NK-92 treated with Interleukin-12 subunit alpha and Interleukin-12 subunit beta, amount 100 ng/mL, for 24 hours (cell line): Measurements from ENCODE around the gene CETP.
"Not testable (repeated sequence)": the region's sequence is repeated elsewhere in the genome, so short reads cannot be mapped to it uniquely, and the experiment has no call there.

ENCODE experiments used
- DNase-seq: peaks from one replicate; lab custom pipeline; 2025; lab: John Stamatoyannopoulos, UW

CETP gene

DNA sequence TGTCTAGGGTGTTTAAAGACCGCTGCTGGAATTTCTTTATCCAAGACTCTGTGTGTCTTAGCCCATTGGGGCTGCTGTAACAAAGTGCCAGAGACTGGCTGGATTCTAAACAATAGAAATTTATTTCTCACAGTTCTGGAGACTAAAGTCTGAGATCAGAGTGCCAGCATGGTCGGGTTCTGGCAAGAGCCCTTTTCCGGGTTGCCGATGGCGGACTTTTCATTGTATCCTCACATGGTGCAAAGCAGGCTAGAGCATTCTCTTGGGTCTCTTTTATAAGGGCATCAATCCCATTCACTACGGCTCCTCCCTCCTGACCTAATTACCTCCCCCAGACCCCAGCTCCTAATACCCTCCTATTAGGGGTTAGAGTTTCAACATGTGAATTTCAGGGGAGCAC lies 37.1 kb downstream of the CETP start:
- no peak for DNase-seq

DNA sequence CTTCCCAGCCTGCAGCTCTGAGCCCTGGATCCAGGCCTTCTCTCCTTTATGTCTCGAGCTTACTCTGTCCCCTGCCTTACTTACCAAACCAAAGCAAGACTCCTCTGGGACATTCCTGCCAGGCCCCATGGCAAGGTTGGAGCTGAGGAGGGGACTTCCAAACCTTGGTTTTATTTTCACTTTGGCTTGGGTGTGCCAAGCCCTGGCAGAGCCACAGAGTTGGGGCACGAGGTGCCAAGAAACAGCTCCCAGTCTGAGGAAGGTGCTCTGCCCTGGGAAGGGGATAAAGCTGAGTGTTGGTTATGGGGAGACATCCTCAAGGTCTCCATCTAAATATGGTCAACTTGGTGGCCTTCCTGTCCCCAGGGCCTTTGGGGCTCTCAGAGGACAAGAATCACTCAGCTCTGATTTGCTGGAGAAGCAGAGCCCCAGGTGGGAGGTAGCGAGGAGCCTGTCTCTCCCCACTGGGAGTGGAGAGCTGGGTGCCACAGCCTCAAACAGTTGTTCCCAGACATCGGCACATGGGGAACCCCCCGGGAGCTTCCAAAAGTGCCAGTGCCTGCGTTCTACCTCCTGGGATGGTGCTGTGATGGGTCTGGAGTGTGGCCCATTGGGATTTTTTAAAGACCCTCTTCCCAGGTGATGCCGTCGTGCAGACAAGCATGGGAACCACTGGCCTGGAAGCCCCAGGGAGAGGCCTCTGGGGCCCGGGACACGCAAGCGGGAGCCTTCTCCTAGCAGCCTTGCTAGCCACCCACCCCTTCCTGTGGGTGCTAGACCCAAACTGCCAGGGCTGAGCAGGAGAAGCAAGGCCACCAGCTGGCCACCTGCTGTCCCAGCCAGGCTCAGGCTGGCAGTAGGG lies 37.9 kb downstream of the CETP start:
- no peak for DNase-seq

DNA sequence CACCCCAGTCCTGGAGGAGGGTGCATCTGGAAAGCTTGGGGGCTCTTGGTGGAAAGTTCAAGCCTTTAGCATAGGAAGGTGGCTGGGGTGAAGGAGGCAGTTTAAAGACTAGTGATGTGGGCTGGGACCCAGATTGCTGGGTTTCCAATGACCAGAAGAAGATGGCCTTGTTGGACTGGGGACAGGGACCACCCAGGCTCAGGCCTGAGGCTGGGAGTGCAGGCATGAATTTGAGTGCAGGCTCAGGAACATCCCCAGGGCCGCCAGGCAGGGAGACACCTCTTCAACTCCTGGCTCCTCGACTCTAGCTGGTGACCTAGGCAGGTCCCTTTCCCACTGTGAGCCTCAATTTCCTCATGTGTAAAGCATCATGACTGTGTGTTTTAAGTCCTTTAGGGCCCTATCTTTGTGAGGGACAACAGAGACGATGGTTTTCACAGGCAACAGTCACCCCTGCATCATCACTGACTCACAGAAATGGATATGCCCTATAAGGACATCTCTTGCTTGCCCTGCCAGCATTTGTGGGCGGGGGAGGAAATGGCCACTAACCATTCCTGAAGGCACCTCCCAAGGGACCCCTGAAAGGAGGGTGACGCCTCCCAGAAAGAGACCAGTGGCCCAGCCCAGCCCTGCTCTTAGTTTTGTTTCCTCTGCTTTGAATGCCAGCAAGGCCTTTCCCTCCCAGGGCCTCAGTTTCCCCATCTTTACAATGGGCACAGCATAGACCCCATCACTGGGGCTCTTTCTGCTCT lies 38.7 kb downstream of the CETP start:
- no peak for DNase-seq

GRCh38 chr16:57001026-57001679 lies 39.4 kb downstream of the CETP start:
- DNase-seq, result no peak

DNA sequence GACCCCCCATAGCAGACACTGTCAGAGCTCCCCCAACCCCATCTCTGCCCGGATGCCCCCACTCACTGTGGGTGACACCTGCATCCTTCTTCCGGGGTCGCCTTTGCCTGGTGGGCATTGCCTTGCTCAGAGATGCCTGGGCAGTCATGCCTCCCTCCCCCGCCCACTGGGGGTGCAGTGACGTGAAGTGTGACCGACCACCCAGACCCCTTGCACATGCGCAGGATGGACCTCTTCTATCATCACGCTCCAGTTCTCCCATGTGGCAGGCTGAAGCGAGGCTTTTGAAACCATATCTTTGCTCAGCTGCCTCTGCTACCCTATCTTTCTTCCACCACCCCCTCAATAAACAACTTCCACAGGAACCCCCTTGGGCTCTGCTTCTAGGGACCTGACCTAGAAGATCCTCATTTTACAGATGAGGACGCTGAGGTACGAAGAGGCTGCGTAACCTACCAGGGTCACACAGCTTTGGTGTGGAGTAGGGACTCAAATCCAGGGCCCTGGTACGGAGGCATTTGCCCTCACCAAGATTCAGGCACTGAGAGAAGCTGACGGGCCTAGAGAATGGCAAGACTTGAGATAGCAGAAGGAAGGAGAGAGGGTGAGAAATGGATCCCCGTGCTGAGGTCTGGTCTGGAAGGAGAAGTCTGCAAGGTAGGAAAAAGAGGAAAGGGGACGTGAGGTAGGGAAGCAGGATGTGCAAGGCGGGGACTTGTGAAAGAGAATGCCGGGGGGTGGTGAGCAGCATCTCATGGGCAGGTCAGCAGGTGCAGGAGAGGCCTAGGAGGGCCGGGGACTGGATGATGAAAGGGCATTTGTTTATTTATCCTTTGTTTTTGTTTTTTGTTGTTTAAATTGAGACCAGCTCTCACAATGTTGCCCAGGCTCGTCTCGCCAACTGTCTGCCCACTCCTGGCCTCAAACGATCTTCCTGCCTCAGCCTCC lies 42.0 kb downstream of the CETP start:
- no peak for DNase-seq

DNA sequence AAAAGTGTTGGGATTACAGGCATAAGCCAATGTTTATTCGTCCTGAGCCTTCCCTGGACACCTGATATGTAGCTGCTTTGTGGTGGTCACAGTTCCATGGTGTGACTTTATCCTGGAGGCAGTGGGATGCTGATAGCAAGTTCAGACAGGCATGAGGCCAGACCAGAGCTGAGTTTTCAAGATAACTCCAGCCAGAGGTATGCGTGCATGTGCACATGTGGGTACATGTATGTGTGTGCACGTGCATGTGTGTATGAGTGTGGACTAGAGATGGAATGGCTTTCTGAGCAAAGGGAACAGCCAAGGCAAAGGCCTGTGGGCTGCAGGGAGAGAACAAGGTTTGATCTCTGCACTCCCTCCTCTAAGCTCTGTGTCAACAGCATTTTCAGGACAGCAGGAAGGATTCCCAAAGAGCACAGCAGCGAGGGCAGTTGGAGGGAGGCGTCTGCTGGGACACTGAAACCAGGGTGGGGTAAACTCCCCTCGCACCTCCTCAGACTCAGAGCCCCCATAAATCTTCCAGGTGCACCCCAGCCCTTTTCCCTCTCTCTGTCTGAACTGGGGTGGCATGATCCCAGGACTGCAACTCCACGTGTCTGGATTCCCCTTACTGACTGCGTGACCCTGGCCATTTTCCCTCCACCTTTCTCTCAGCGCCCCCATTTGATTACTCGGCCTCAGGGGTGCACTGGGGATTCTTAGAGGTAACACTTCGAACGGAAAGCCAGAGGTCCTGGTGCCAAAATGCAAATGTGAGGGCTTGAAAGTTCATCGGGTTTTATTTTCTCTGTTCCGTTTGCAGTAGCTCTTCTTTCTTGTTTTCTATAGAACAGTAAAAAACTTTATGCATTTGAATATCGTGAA lies 42.9 kb downstream of the CETP start:
- DNase-seq, result no peak

DNA sequence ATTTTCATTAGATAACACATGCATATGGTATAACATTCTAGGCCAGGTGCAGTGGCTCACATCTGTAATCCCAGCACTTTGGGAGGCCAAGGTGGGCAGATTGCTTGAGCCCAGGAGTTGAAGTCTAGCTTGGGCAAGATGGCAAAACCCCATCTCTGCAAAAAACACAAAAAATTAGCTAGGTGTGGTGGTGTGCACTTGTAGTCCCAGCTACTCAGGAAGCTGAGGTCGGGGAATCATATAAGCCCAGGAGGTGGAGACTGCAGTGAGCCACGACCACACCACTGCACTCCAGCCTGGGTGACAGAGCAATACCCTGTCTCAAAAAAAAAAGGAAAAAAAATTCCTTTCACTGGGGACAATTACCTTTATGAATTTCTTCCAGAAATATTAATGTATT lies 43.8 kb downstream of the CETP start:
- not testable (repeated sequence) for DNase-seq

GRCh38 chr16:57007050-57007449 lies 45.3 kb downstream of the CETP start:
- DNase-seq, result no peak

GRCh38 chr16:57007530-57007929 lies 45.8 kb downstream of the CETP start:
- no peak for DNase-seq

DNA sequence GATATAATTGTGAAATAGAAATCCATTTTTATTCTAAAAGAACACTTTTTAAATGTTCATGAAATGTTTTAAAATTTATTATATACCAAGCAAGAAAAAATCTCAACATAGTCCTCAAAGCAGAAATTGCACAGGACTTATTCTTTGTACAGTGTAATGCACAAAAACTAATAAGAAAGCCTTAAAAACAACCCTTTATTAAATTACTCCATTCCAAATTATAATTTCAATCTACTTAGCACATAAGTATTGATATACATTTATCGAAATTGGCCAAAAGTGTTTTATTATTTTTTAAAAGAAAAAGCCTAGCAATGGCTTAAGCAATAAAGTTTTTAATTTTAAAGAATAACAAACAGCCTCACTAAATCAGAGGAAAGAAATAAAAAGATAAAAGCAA lies 46.7 kb downstream of the CETP start:
- no peak for DNase-seq

DNA sequence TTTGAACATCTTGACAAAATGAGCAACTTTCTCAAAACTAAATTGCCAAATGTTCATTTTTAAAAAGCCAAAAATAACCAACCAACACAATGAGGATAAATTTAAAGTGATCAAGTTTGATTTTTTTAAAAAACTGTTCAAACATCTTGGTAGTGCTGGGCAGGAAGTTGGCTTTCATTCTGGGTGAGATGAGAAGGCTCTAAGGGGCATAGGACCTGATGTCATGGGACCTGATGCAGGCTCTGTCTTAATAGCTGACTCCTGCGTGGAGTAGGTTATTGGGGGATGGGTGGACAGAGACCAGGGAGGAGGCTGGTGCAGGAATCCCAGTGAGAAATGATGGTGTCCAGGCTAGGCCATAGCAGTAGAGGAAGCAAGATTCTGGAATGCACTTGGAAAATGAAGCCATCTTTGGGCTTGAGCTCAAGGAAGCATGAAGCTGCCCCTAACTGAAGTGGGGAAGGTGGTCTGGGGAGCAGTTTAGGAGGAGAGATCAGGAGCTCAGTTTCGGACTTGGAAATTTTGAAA lies 48.0 kb downstream of the CETP start:
- DNase-seq, result no peak

GRCh38 chr16:57012353-57012752 lies 50.6 kb downstream of the CETP start:
- DNase-seq, result no peak

- DNase-seq, result no peak
Measured at GRCh38 chr16:57013229-57013628, 51.5 kb downstream of the CETP start.

- no peak for DNase-seq
Measured at GRCh38 chr16:57013902-57014301, 52.2 kb downstream of the CETP start.

DNA sequence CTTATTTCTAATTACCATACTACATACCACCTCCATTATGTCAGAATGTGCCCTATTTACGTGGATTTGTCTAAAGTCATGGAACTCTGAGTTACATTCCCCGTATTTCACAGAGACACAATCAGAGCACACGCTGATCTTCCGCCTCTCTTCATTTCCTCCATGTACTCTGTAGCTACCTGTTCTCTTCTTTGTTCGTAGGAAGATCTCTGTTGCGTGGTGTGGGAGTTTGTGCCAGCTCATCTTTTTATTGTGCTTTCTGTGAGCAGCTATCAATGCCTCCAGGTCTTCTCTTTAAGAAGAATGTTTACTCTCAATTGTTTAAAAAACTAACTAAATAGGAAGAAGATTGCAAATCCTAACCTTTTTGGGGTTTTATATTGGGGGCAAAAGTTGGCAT lies 54.6 kb downstream of the CETP start:
- DNase-seq, result no peak

GRCh38 chr16:57016831-57017230 lies 55.1 kb downstream of the CETP start:
- no peak for DNase-seq

DNA sequence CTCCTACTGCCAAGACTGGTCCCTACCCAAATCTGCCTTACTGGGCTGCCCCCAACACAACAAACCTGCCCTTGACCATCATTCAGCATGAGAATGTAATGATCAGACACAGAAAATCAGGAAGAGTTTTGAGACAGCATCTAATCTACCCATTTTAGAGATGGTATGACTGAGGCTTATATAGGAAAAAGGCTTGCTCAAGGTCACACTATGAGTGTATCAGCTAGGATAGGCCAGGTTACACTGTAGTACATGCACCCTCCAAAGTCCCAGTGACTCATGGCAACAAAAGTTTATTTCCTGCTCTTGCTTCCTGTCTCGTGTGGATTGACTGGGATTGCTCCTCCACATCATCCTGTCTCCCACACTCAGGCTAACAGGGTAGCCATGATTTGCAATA lies 55.5 kb downstream of the CETP start:
- DNase-seq, result no peak

- DNase-seq, result no peak
Measured at GRCh38 chr16:57019746-57020145, 58.0 kb downstream of the CETP start.

DNA sequence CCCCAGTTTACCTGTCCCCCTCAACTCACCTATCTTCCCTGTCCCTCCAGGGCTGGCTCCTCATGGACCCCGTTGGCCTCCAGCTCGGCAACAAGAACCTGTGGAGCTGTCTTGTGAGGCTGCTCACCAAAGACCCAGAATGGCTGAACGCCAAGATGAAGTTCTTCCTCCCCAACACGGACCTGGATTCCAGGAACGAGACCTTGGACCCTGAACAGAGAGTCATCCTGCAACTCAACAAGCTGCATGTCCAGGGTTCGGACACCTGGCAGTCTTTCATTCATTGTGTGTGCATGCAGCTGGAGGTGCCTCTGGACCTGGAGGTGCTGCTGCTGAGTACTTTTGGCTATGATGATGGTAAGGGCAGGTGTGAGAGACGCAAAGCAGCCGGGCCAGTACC lies 58.9 kb downstream of the CETP start:
- DNase-seq, result no peak

GRCh38 chr16:57021757-57022156 lies 60.0 kb downstream of the CETP start:
- DNase-seq, result no peak

- DNase-seq, result no peak
Measured at GRCh38 chr16:57022445-57022844, 60.7 kb downstream of the CETP start.
